HTERT RPE-1 (cell line): ENCODE measurements around the gene GNB1L.

ENCODE experiments used
- in situ Hi-C: fragments of 300-500 bp; cut with MboI; formaldehyde crosslinking; loops from 4 replicates; pipeline ENCODE4 v1.14.3; 2020; ENCODE audit warnings: low sequenced_read_pairs

Gene GNB1L

GRCh38 chr22:19825904-19826618 is 28.6 kb downstream of the GNB1L start:
- in situ Hi-C loops = no loop called here

- in situ Hi-C loops = no loop called here
Measured at GRCh38 chr22:19824926-19825339, 29.7 kb downstream of the GNB1L start.

DNA sequence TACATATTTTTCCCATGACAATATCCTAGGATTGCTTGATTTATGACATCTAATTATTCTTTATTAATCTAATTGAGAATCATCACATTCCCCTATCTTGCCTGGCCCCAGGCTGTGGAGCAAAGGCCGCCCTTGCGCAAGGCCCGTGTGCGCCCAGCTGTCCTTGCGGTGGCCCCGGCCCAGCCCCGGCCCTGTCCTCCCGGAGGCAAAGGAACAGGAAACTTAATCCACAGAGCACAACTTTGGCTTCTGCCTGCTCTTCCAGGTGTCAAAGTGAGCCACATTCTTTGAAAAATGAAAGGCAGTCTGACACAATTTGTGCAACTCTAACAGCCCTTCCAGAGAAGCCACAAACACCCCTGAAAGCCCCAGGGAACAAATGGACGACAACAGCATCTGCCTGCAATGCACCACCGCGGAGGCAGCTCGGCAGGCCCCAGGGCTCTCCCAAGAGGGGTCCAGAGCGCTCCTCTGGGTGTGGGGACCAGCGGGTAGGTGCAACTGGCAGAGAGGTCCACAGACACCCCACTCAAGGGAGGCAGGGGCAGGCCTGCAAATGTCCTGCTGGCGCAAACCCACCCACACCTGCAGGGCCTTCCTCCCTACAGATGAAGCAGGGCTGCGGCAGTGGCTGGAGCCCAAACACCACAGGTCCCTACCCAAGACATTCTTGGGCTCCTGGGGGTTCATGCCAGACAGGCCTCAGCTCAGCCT is 30.3 kb downstream of the GNB1L start:
- in situ Hi-C loops = no loop called here

DNA sequence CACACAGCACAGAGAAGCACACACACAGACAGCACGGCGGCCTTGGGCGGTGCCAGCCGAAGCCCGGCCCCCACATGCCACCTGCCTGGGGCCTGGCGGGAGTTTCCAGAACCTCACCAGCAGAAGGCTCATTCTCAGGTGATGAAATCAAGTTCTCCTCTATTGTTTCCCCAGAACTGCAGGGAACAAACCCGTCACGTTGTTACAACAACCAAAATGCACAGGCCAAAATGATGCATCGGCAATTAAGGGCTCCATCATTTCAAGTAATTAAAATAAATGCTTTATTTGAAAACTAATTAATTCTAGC is 30.8 kb downstream of the GNB1L start:
- in situ Hi-C loops = no loop called here

GRCh38 chr22:19823191-19823901 is 31.3 kb downstream of the GNB1L start:
- in situ Hi-C loops = no loop called here

DNA sequence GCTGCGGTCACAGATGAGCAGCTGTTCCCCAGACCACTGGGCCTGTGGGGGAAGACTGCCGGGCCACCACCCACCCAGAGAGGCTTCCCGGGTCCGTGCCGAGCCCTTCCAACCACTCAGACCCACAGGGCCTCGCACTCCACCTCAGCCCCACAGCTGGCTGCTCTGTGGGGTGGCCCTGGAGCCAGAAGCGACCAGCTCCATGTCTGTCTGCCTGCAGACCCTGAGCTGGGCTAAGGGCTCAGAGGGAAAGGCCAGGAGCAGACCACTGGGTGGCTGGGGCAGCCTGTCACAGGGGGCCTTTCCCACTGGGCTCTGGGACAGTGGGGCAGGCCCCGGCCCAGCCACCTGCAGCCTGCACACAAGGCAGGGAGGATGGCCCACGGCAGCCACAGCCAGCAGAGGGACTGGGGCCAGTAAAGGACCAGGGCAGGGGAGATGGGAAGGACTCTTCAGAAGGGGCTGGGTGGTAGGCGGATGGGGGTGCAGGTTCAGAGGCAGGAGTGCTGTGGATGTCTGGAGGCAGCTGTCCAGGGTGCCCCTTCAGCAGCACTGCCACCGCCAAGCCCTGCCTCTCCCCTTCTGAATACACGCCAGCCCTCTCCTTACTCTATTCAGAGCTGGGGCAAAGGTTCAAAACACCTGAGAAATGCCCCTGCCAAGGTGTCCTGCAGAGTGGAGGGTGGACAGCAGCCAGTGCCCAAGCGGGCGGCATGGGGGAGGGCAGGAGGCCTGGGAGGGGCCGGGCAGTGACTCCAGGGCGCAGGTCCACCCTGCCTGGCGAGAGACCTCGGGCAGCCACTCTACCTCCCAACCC is 32.2 kb downstream of the GNB1L start:
- in situ Hi-C loops = no loop called here

DNA sequence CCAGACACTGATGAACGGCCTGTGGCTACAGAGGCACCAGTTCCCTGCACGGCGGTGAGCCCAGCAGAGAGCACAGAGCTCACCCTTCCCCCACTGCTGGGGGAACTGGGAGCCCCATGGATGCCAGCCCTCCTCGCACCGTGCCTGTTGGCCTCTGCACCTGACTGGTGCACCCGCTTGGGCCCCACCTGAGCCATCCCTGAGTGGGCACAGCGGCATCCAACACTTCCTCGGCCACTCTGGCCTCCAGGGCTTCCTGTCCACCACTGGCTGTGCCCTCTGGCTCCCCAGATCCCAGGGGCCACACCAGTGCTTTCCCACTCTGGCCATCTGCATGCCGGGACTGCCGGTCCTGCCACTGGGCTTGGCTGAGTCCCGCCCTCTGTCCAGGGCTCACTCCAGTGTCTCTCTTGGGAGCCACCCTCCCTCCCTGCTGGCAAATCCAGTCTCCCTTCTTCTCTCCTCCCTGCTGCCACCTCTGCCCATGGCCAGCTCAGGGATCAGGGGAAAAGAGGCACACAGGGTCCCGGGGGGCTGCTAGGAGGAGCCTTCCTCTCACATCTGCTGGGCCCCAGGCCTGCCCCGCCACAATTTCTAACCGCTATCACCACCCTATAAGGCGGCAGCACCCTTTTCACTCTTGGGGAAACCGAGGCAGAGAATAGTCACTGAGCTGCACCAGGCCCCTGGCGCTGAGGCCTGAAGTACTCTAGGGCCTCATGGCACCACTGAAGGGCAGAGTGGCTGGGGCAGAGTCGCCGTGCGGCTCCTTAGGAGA is 33.0 kb downstream of the GNB1L start:
- in situ Hi-C loops = no loop called here

- in situ Hi-C loops = no loop called here
Measured at GRCh38 chr22:19820880-19821522, 33.7 kb downstream of the GNB1L start.

DNA sequence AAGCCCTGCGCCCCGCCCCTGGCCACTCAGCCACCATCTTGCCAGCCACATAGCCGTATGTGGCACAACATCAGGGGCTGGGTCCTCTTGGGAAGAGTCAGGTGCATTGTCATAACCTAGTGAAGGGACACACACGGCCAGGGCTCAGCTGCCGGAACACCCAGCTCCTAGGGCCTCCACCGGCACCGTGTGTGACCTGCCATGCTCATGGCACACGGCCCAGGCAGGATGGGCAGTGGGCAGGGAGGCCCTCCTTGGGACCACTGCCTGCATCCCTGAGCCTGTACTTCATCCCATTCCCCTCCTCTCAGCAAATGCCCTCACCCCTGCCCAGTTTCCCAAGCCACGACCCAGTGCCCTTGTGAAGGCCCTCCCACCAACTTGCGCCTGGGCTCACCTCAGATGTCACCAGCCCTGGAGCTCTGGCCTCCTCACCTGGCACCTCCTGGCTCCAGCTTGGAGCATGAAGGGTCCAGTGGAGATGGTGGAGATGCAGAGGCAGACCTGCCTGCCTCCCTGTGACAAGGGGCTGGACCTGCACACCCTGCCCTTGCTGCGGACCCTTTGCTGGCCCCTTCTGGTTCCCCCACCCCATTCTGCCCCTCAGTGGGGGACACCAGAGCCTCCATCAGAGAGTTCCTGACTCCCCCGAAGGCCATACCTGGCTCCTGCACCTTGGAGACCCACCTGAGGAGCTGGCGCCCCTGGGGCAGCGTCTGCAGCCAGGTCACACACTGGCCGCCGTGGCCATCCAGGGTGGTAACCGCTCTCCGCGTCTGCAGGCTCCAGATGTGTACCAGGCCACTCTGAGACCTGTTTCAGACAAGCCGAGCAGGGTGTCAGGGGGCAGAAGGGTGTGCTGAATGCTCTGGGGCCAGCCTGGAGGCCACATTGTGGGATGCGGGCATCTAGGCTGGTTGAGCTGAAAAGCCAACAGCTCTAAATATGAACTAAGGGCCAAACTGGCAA is 34.5 kb downstream of the GNB1L start:
- in situ Hi-C loops = no loop called here

DNA sequence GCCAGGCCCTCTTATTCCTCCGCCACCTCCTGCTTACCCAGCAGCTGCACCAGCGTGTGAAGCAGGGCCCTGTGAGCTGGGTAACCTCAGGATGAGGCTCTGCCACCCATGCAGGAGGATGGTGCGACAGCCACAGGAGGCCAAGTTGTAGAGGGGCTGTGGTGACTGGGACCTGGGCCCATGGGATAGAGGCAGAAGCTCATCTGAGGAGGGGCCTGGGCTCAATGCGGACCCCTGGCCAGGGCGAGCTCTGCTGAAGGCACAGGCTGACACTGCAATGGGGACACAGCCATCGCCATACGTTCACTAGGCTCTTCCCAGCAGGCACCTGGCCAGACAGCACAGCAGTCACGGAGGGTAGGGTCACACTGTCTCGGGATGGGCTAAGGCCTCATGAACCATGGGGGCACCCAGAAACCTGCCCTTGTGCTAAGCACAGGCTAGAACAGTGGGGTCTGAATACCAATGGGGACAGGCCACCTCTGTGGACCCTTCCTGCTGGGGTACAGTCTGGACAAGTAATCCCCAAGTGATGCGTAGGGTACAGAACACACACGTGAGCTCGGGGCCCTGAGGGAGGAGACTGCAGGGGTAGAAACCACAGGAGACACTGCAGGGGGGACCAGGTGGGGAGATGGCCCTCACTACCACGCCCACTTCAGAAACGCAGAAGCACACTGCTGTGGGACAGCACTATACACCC is 35.3 kb downstream of the GNB1L start:
- in situ Hi-C loops = no loop called here

DNA sequence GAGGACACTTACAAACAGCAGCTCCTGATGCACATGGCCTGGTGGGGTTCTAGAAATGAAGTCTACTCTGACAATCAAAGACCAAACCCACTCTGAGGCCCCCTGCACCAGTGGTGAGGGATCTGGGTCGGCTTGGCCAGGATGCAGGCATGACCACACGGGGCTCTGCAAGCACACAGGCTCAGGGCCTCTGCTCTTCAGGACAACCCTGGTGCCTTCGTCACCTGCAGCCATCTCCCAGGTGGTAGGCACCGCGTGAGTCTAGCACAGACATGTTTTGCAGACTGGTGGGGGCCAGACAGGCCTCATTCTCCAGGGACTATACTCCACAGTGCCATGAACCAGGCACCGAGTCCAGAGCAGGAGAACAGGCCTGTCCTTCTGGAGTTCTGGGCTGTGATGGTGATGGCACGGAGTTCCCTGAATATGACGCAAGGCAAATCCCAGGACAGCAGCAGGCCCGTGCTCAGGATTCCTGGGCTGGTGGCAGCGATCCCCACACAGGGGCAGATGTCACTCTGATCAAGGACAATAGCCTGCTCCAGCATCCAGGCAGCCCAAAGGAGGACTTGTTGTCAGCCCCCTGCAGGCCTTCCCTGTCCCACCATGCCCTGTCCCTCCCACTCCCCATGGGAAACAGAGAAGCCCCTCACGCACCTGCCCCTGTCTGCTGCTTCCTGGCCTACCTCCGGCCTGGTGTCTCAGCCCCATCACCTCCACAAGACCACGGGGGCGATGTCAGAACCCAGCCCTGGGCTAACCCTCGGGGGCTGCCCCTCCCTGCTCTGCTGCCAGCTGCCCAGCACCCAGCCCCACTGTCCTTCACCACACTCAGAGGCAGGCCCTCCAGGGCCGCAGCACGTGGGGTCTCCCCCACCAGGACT is 36.1 kb downstream of the GNB1L start:
- in situ Hi-C loops = no loop called here

DNA sequence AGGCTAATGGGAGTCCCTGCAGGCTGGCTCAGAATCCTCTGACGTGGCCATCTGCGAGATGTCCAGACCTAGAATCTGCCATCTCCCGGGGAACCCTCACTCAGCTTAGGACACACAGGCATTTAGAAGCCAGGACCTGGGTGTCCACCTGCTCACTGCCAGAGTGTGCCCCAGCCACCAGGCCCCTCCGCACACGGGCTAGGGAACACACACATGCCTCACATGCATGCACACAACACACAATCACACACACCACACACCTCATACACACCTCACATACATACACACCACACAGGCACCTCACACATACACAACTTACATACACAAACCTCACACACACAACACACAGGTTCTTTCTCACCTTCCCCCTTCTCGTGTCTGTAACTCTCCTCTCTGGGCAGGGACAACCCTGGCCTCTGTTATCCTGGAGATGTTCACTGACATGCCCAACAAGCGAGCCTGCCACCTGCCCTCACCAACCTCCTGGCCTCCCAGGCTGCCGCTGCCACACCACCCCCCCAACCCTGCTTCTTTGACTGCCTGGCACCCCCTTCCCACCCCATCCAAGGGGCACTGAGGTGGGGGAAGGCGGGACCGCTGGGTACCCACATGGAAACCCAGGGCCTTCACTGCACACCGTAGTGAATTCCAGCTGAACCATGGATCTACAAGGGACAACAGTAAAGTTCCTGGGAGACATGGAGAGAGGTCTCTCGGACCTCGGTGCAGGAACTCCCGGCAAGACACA is 38.1 kb downstream of the GNB1L start:
- in situ Hi-C loops = no loop called here

DNA sequence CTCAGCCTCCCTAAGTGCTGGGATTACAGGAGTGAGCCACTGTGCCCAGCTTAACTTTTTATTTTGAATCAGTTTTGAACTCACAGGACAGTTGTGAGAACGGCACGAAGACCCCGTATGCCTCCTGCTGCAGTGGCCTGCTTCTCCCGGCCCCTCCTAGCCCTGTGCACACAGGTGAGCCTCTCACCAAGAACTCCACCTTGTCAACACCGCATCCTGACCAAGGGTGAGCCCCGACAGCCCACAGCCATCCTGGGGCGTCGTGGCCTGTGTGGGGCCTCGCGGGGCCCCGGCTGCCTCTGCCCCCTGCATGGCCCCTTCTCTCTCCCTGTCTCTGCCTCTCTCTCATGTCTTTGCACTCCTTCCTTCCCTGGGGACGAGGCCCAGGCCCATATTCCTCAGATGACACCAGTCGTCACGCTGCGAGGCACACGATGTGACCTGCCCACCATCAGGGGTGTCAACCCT is 38.8 kb downstream of the GNB1L start:
- in situ Hi-C loops = no loop called here

GRCh38 chr22:19815093-19815822 is 39.4 kb downstream of the GNB1L start:
- in situ Hi-C loops = no loop called here

GRCh38 chr22:19814428-19814827 is 40.2 kb downstream of the GNB1L start:
- in situ Hi-C loops = no loop called here

DNA sequence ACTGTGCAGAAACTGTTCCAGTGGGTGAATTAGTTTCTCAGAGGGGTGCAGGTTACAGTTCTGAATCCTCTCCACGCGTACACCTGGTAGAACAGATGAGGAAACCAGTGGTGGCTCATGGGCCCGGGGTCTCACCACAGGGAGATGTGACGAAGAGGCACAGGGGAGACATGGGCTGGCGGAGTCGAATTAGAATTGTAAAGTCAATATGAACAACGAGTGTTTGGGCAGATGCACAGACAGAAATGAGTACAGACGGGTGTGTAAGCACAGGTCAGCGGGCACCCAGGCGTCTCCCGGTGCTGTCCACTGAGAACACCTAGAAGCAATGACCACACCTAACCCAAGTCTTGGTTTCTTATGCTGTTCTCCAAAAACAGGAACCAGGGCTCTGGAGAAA is 41.8 kb downstream of the GNB1L start:
- in situ Hi-C loops = no loop called here
